Fibroblast of lung (primary cell): ENCODE data around the gene TENM3. TPM values are rescaled to one million over a fixed set of nuclear protein-coding genes. Genes with fewer than 3 reads are reported as not detected.

Experiments
- DNase-seq, 2 donors: peaks; one replicate each; pipeline versions ENCODE4 v3.0.0 to v3.0.0-alpha.2; 2010; ENCODE audit warnings: low read depth in 2 of 2
- H2AFZ ChIP-seq: 2 replicates; pipeline ENCODE4 v1.5.1; 2012; ENCODE audit warnings: low read length, control low read depth, inconsistent platforms
- H3K27ac ChIP-seq: 2 replicates; pipeline ENCODE4 v1.5.1; 2011; ENCODE audit warnings: low read length, control low read depth; ENCODE audit not compliant: insufficient read depth
- H3K27me3 ChIP-seq: 2 replicates; pipeline ENCODE4 v1.5.1; 2011; ENCODE audit warnings: mild to moderate bottlenecking, low read length; ENCODE audit not compliant: control insufficient read depth, insufficient read depth
- H3K36me3 ChIP-seq: 2 replicates; pipeline ENCODE4 v1.5.1; 2011; ENCODE audit warnings: low read length; ENCODE audit not compliant: control insufficient read depth, insufficient read depth
- H3K4me1 ChIP-seq: 2 replicates; pipeline ENCODE4 v1.5.1; 2011; ENCODE audit warnings: low read length; ENCODE audit not compliant: control insufficient read depth, insufficient read depth; ENCODE audit errors: extremely low read depth
- H3K4me2 ChIP-seq: 2 replicates; pipeline ENCODE4 v1.5.1; 2011; ENCODE audit warnings: low read length, control low read depth; ENCODE audit not compliant: insufficient read depth; ENCODE audit errors: extremely low read depth
- H3K4me3 ChIP-seq, 4 experiments: fragments of 200-600 bp in 1 of 4; sonication (generic) in 1 of 4; replicated peaks in 1 of 4; 2 replicates each; pipeline ENCODE4 v1.5.1; 2011 to 2016; ENCODE audit warnings: low read length in 4 of 4, low read depth in 3 of 4, mild to moderate bottlenecking in 3 of 4, control low read depth in 2 of 4, inconsistent platforms in 1 of 4, mixed read lengths in 1 of 4; ENCODE audit not compliant: insufficient read depth in 1 of 4; ENCODE audit errors: control extremely low read depth in 1 of 4
- H3K79me2 ChIP-seq: 2 replicates; pipeline ENCODE4 v1.5.1; 2012; ENCODE audit warnings: mild to moderate bottlenecking, low read length, inconsistent platforms; ENCODE audit not compliant: control insufficient read depth, insufficient read depth
- H3K9ac ChIP-seq: 2 replicates; pipeline ENCODE4 v1.5.1; 2011; ENCODE audit warnings: mild to moderate bottlenecking, low read length, control low read depth; ENCODE audit not compliant: insufficient read depth
- H3K9me3 ChIP-seq: 2 replicates; pipeline ENCODE4 v1.5.1; 2012; ENCODE audit warnings: low read depth, low read length; ENCODE audit not compliant: control insufficient read depth, insufficient read depth
- H4K20me1 ChIP-seq: 2 replicates; pipeline ENCODE4 v1.5.1; 2011; ENCODE audit warnings: low read length; ENCODE audit not compliant: control insufficient read depth, insufficient read depth; ENCODE audit errors: extremely low read depth
- CTCF ChIP-seq, 2 donors: IDR thresholded peaks in 1 of 2; conservative IDR thresholded peaks in 1 of 2; 1 replicate in 1 of 2; 2 replicates in 1 of 2; pipeline ENCODE4 v1.5.1; 2011 to 2012; ENCODE audit warnings: low read length in 2 of 2, control low read depth in 1 of 2, inconsistent platforms in 1 of 2, low read depth in 1 of 2, mild to moderate bottlenecking in 1 of 2
- EZH2 ChIP-seq: IDR thresholded peaks from 2 replicates; pipeline ENCODE4 v1.5.1; 2012; ENCODE audit warnings: low read length, control low read depth, mild to moderate bottlenecking; ENCODE audit errors: missing control alignments
- polyA plus RNA-seq, 2 donors: library from polyadenylated mRNA; depleted of rRNA in 1 of 2; stranded (reverse) in 1 of 2; unstranded in 1 of 2; fragments of >200 nt; gene quantifications; 2 replicates each; pipeline ENCODE4 v1.2.1, GENCODE V29; 2011 to 2012; ENCODE audit warnings: missing spikeins in 1 of 2
- total RNA-seq: library from RNA; depleted of rRNA; stranded (reverse); fragments of >200 nt; gene quantifications from 2 replicates; pipeline ENCODE4 v1.2.1, GENCODE V29; 2014

Gene TENM3
- total and polyA plus RNA-seq, 2 donors (not counting 1 experiment from before 2014, with no cell fraction given): 2.7 to 3.6 TPM

- no peak overlapping the region for H3K4me2 ChIP-seq
- H3K27me3 ChIP-seq: no peaks in the 10 kb centered on the region
- no peaks in the 10 kb centered on the region for H3K4me1 ChIP-seq
- no peaks in the 10 kb centered on the region for H4K20me1 ChIP-seq
- no peak for TF ChIP-seq CTCF (conservative IDR thresholded peaks at IDR 0.05 in 1 of 2, IDR thresholded peaks at IDR 0.05 in 1 of 2; ENCODE audit: low read depth in 1 of 2, low read length in 2 of 2)
- no peak overlapping the region for H3K27ac ChIP-seq
- no peaks in the 10 kb centered on the region for H3K79me2 ChIP-seq
- H3K9ac ChIP-seq: no peak overlapping the region
- H3K4me3 ChIP-seq: no peak overlapping the region
- H2AFZ ChIP-seq: no peak overlapping the region
- peak in 1 of 2 donors; percentile 20 for DNase-seq
- no peaks in the 10 kb centered on the region for H3K9me3 ChIP-seq
- no peaks in the 10 kb centered on the region for H3K36me3 ChIP-seq
Observed at GRCh38 chr4:182684796-182685195, 441.6 kb downstream of the TENM3 start.

- no peaks in the 10 kb centered on the region for H3K36me3 ChIP-seq
- no peak overlapping the region for H3K9ac ChIP-seq
- DNase-seq: no peak
- H3K4me2 ChIP-seq: no peak overlapping the region
- no peak overlapping the region for H3K4me3 ChIP-seq
- H3K27ac ChIP-seq: no peak overlapping the region
- no peak overlapping the region for H2AFZ ChIP-seq
- no peaks in the 10 kb centered on the region for H3K79me2 ChIP-seq
- no peaks in the 10 kb centered on the region for H3K27me3 ChIP-seq
- TF ChIP-seq EZH2 (no peak), CTCF (conservative IDR thresholded peaks at IDR 0.05 in 1 of 2, IDR thresholded peaks at IDR 0.05 in 1 of 2; ENCODE audit: low read depth in 1 of 2, low read length in 2 of 2) (no peak)
- H4K20me1 ChIP-seq: no peaks in the 10 kb centered on the region
- no peaks in the 10 kb centered on the region for H3K4me1 ChIP-seq
- H3K9me3 ChIP-seq: no peaks in the 10 kb centered on the region
Observed at GRCh38 chr4:182688081-182688480, 444.9 kb downstream of the TENM3 start.

GRCh38 chr4:182694551-182694950, 451.3 kb downstream of the TENM3 start:
- Histone ChIP-seq H3K9me3 (no peaks in the 10 kb centered on the region), H2AFZ (no peak overlapping the region), H3K4me3 (no peak overlapping the region), H3K27me3 (no peaks in the 10 kb centered on the region), H4K20me1 (no peaks in the 10 kb centered on the region), H3K4me2 (no peak overlapping the region), H3K79me2 (no peaks in the 10 kb centered on the region), H3K4me1 (no peaks in the 10 kb centered on the region), H3K36me3 (no peaks in the 10 kb centered on the region), H3K9ac (no peak overlapping the region), H3K27ac (no peak overlapping the region)
- no peak for DNase-seq
- no peak for TF ChIP-seq CTCF (conservative IDR thresholded peaks at IDR 0.05 in 1 of 2, IDR thresholded peaks at IDR 0.05 in 1 of 2; ENCODE audit: low read depth in 1 of 2, low read length in 2 of 2)
- no peak for TF ChIP-seq EZH2
